PFSK-1 (cell line): ENCODE results near the gene EVA1A.

Experiments used
- FOXP2 ChIP-seq: optimal IDR thresholded peaks from 2 replicates; pipeline ENCODE3; 2011; ENCODE audit warnings: borderline replicate concordance, control low read depth, inconsistent platforms; ENCODE audit not compliant: insufficient read depth; ENCODE audit errors: extremely low read length, extremely low read depth
- POLR2AphosphoS5 ChIP-seq: IDR thresholded peaks from 2 replicates; pipeline ENCODE4 v1.6.1; 2012; ENCODE audit warnings: low read depth, mild to moderate bottlenecking, control low read depth, low read length, moderate library complexity
- SIN3A ChIP-seq: IDR thresholded peaks from 2 replicates; pipeline ENCODE4 v1.6.1; 2012; ENCODE audit warnings: mild to moderate bottlenecking, low read length, moderate library complexity, borderline replicate concordance; ENCODE audit not compliant: insufficient read depth
- TAF1 ChIP-seq: IDR thresholded peaks from 2 replicates; pipeline ENCODE4 v1.6.1; 2012; ENCODE audit warnings: low read length, control low read depth, borderline replicate concordance; ENCODE audit not compliant: insufficient read depth
- TF ChIP-seq, protein P1 (sequence below), 2 experiments: IDR thresholded peaks; 2 replicates each; pipeline versions ENCODE4 v1.6.1 to v1.8.0; 2011 to 2012; ENCODE audit warnings: low read depth in 2 of 2, low read length in 2 of 2, control low read depth in 1 of 2, inconsistent platforms in 1 of 2, mild to moderate bottlenecking in 1 of 2, moderate library complexity in 1 of 2; ENCODE audit not compliant: insufficient read depth in 1 of 2

EVA1A gene

GRCh38 chr2:75570948-75571729, 10.4 kb upstream of the EVA1A start:
- TF ChIP-seq POLR2AphosphoS5 (no peak; the same call in 1 of the 2 replicates), TAF1 (no peak), SIN3A (peak; percentile 81; the same call in 1 of the 2 replicates), FOXP2 (peak; percentile 58)
- TF ChIP-seq, protein P1, sequence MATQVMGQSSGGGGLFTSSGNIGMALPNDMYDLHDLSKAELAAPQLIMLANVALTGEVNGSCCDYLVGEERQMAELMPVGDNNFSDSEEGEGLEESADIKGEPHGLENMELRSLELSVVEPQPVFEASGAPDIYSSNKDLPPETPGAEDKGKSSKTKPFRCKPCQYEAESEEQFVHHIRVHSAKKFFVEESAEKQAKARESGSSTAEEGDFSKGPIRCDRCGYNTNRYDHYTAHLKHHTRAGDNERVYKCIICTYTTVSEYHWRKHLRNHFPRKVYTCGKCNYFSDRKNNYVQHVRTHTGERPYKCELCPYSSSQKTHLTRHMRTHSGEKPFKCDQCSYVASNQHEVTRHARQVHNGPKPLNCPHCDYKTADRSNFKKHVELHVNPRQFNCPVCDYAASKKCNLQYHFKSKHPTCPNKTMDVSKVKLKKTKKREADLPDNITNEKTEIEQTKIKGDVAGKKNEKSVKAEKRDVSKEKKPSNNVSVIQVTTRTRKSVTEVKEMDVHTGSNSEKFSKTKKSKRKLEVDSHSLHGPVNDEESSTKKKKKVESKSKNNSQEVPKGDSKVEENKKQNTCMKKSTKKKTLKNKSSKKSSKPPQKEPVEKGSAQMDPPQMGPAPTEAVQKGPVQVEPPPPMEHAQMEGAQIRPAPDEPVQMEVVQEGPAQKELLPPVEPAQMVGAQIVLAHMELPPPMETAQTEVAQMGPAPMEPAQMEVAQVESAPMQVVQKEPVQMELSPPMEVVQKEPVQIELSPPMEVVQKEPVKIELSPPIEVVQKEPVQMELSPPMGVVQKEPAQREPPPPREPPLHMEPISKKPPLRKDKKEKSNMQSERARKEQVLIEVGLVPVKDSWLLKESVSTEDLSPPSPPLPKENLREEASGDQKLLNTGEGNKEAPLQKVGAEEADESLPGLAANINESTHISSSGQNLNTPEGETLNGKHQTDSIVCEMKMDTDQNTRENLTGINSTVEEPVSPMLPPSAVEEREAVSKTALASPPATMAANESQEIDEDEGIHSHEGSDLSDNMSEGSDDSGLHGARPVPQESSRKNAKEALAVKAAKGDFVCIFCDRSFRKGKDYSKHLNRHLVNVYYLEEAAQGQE (IDR thresholded peaks at IDR 0.05; ENCODE audit: insufficient read depth in 1 of 2, low read depth in 2 of 2, low read length in 2 of 2): no peak

- no peak for TF ChIP-seq FOXP2
- no peak for TF ChIP-seq SIN3A
- TF ChIP-seq, protein P1 (IDR thresholded peaks at IDR 0.05; ENCODE audit: insufficient read depth in 1 of 2, low read depth in 2 of 2, low read length in 2 of 2): no peak
- no peak for TF ChIP-seq POLR2AphosphoS5
- TF ChIP-seq TAF1: no peak
Observed at GRCh38 chr2:75570024-75570947, 9.5 kb upstream of the EVA1A start.

DNA sequence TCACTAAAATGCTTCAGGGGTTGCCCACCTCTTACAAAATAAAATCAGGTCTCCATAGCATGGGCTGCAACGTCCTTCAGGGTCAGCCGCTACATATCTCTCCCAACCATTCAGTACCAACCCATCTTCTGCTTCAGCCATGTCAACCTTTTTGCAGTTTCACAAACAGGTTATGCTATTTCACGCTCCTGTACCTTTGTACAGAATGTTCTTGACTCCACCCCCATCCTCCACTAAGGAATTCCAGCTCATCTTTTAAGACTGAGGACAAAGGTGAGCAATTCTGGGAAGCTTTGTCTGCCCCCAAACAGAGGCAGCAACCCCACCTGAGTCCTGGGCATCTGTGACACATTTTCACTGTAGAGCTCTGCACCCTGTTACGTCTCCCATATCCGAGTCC, 8.8 kb upstream of the EVA1A start:
- TF ChIP-seq, protein P1 (IDR thresholded peaks at IDR 0.05; ENCODE audit: insufficient read depth in 1 of 2, low read depth in 2 of 2, low read length in 2 of 2): no peak
- no peak for TF ChIP-seq FOXP2
- TF ChIP-seq POLR2AphosphoS5: no peak
- no peak for TF ChIP-seq SIN3A
- no peak for TF ChIP-seq TAF1

- TF ChIP-seq, protein P1 (IDR thresholded peaks at IDR 0.05; ENCODE audit: insufficient read depth in 1 of 2, low read depth in 2 of 2, low read length in 2 of 2): no peak
- TF ChIP-seq TAF1: no peak
- no peak for TF ChIP-seq FOXP2
- TF ChIP-seq POLR2AphosphoS5: no peak
Observed at GRCh38 chr2:75568174-75568573, 7.4 kb upstream of the EVA1A start.
